ENCODE data around the gene BMF.

DNA sequence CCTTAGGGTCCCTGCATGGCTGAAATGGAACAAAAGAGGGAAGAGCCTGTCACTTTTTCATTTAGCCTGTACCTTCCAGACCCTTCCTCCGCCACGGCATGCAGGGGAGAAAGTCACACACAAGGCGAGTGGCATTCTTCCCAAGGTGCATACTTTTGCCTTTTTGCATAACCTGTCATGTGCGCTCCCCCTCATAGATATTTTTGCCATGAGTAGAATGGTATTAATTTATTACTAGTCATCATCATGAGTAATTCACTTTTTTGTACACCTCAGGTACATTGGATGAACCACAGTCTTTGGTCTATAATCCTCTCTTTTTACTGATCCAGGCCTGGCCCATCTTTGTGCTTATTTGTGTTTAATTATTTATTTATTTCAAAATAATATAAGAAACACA lies 43.3 kb upstream of the BMF start:
- no peak for TF ChIP-seq POLR2A (IDR thresholded peaks at IDR 0.05)
- TF ChIP-seq, protein P1, sequence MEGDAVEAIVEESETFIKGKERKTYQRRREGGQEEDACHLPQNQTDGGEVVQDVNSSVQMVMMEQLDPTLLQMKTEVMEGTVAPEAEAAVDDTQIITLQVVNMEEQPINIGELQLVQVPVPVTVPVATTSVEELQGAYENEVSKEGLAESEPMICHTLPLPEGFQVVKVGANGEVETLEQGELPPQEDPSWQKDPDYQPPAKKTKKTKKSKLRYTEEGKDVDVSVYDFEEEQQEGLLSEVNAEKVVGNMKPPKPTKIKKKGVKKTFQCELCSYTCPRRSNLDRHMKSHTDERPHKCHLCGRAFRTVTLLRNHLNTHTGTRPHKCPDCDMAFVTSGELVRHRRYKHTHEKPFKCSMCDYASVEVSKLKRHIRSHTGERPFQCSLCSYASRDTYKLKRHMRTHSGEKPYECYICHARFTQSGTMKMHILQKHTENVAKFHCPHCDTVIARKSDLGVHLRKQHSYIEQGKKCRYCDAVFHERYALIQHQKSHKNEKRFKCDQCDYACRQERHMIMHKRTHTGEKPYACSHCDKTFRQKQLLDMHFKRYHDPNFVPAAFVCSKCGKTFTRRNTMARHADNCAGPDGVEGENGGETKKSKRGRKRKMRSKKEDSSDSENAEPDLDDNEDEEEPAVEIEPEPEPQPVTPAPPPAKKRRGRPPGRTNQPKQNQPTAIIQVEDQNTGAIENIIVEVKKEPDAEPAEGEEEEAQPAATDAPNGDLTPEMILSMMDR (IDR thresholded peaks at IDR 0.05) = no peak
- TF ChIP-seq EP300 (IDR thresholded peaks at IDR 0.05) = no peak

Data from upper lobe of left lung (tissue), 4 donors.